Sigmoid colon (tissue), 7 donors: Measurements from ENCODE around the gene POLN. TPM values are rescaled to one million over a fixed set of nuclear protein-coding genes. Genes with fewer than 3 reads are reported as not detected.

ENCODE experiments used
- DNase-seq: peaks from one replicate; pipeline ENCODE4 v3.0.0-alpha.2; 2019
- H3K27ac ChIP-seq, 4 donors: fragments of 200-600 bp; sonication (generic); one replicate each; pipeline ENCODE4 v1.5.1; 2016 to 2019; ENCODE audit warnings: mild to moderate bottlenecking in 1 of 4
- H3K27me3 ChIP-seq, 3 donors: fragments of 200-600 bp; sonication (generic); one replicate each; pipeline ENCODE4 v1.5.1; 2019; ENCODE audit warnings: mild to moderate bottlenecking in 1 of 3
- H3K36me3 ChIP-seq, 4 donors: fragments of 200-600 bp; sonication (generic); one replicate each; pipeline ENCODE4 v1.5.1; 2016 to 2019
- H3K4me1 ChIP-seq, 4 donors: fragments of 200-600 bp; sonication (generic); one replicate each; pipeline ENCODE4 v1.5.1; 2017 to 2019
- H3K4me3 ChIP-seq, 4 donors: fragments of 200-600 bp; sonication (generic); one replicate each; pipeline ENCODE4 v1.5.1; 2017 to 2019; ENCODE audit warnings: mild to moderate bottlenecking in 2 of 4, moderate library complexity in 1 of 4
- H3K9me3 ChIP-seq, 4 donors: fragments of 200-600 bp in 3 of 4; sonication (generic) in 3 of 4; one replicate each; pipeline versions ENCODE4 v1.5.1 to v1.6.1; 2013 to 2019
- EP300 ChIP-seq, 4 donors: sonication (generic); formaldehyde crosslinking; IDR thresholded peaks; one replicate each; pipeline ENCODE4 v1.6.1; 2017; ENCODE audit warnings: antibody characterized with exemption in 4 of 4
- POLR2A ChIP-seq, 2 donors: fragments of 450-650 bp; IDR thresholded peaks; one replicate each; pipeline ENCODE4 v1.6.1; 2016; ENCODE audit warnings: antibody characterized with exemption in 2 of 2, mild to moderate bottlenecking in 2 of 2, moderate library complexity in 2 of 2
- POLR2AphosphoS5 ChIP-seq, 4 donors: sonication (generic); formaldehyde crosslinking; IDR thresholded peaks; one replicate each; pipeline ENCODE4 v1.6.1; 2017; ENCODE audit warnings: antibody characterized with exemption in 4 of 4
- WGBS, 2 donors: extraction: QIAGEN DNeasy Blood & Tissue Kit; methylation state at CpG; one replicate each; pipeline ENCODE4 v1.1.7; 2013; 5-methylcytosine and 5-hydroxymethylcytosine counted together
- intact Hi-C: fragments of 100-400 bp; cut with DNase I; formaldehyde crosslinking; loops from one replicate; pipeline ENCODE4 v1.15.1; 2023
- polyA plus RNA-seq, 3 donors: library from polyadenylated mRNA; stranded (reverse); fragments of 200-250 nt; gene quantifications; one replicate each; pipeline ENCODE4 v1.2.3, GENCODE V29; 2013
- total RNA-seq, 4 donors: library from RNA; depleted of rRNA; stranded (reverse); fragments of >200 nt; gene quantifications; one replicate each; pipeline ENCODE4 v1.1.0, GENCODE V29; 2016
- TF ChIP-seq, protein P1 (sequence below), 4 experiments: fragments of 450-650 bp in 3 of 4; fragments of 200-600 bp in 1 of 4; IDR thresholded peaks; one replicate each; pipeline ENCODE4 v1.5.1; 2016 to 2019; ENCODE audit warnings: antibody characterized with exemption in 4 of 4, mild to moderate bottlenecking in 3 of 4, moderate library complexity in 2 of 4
- donor health status: healthy with polysubstance abuse.
- donor health status: Bipolar disorder and iron deficiency.
- donor health status: healthy.

The POLN gene
- total and polyA plus RNA-seq, 7 donors, result 0.60 to 9.4 (median 2.0) TPM; not detected in 1

DNA sequence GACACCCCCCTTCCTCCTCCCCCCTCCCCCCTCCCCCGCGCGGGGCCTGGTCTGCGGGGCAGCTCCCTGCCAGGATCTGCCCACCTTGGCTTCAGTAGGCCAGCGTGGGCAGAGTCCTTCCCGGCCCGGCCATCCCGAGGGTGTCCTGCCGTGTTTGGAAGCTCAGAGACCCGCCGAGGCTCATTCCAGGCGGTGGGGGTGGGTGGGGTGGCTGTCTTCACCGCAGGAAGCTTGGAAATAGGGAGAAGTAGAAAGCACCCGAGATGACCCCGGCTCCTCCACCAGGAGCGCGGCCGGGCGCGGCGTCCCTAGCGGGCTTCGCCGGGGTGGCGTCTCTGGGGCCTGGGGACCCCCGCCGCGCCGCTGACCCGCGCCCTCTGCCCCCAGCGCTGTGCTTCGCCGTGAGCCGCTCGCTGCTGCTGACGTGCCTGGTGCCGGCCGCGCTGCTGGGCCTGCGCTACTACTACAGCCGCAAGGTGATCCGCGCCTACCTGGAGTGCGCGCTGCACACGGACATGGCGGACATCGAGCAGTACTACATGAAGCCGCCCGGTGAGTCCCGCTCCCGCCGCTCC is 181.2 kb downstream of the POLN start:
- Histone ChIP-seq H3K27ac (no peak overlapping the region), H3K27me3 (peaks cover 32 to 86% (median 63%) of the 10 kb centered on the region in 3 donors), H3K36me3 (no peaks in the 10 kb centered on the region), H3K4me1 (peaks cover 0 to 21% (median 16%) of the 10 kb centered on the region in 4 donors), H3K4me3 (no peak overlapping the region), H3K9me3 (no peaks in the 10 kb centered on the region)
- 11 to 38% methylated on average over 54 of the region's 54 CpGs for WGBS, 2 donors
- TF ChIP-seq EP300 (IDR thresholded peaks at IDR 0.05), result no peak
- TF ChIP-seq, protein P1, sequence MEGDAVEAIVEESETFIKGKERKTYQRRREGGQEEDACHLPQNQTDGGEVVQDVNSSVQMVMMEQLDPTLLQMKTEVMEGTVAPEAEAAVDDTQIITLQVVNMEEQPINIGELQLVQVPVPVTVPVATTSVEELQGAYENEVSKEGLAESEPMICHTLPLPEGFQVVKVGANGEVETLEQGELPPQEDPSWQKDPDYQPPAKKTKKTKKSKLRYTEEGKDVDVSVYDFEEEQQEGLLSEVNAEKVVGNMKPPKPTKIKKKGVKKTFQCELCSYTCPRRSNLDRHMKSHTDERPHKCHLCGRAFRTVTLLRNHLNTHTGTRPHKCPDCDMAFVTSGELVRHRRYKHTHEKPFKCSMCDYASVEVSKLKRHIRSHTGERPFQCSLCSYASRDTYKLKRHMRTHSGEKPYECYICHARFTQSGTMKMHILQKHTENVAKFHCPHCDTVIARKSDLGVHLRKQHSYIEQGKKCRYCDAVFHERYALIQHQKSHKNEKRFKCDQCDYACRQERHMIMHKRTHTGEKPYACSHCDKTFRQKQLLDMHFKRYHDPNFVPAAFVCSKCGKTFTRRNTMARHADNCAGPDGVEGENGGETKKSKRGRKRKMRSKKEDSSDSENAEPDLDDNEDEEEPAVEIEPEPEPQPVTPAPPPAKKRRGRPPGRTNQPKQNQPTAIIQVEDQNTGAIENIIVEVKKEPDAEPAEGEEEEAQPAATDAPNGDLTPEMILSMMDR (IDR thresholded peaks at IDR 0.05), result no peak
- no peak for TF ChIP-seq POLR2A (IDR thresholded peaks at IDR 0.05)
- no peak for TF ChIP-seq POLR2AphosphoS5 (IDR thresholded peaks at IDR 0.05)
- intact Hi-C loops, result no loop called here
- no peak for DNase-seq

GRCh38 chr4:2059726-2060602 is 182.0 kb downstream of the POLN start:
- DNase-seq, result no peak
- intact Hi-C loops, result no loop called here
- peak overlapping the region in 3 of 4 donors; percentile 37 to 50 (median 44) for H3K4me3 ChIP-seq
- WGBS, 2 donors, result 4% methylated on average over 102 of the region's 102 CpGs
- peaks cover 0 to 21% (median 16%) of the 10 kb centered on the region in 4 donors for H3K4me1 ChIP-seq
- H3K27me3 ChIP-seq, result peaks cover 32 to 85% (median 63%) of the 10 kb centered on the region in 3 donors
- no peaks in the 10 kb centered on the region for H3K36me3 ChIP-seq
- no peak overlapping the region for H3K27ac ChIP-seq
- H3K9me3 ChIP-seq, result no peaks in the 10 kb centered on the region
- TF ChIP-seq POLR2AphosphoS5 (IDR thresholded peaks at IDR 0.05) (no peak), EP300 (IDR thresholded peaks at IDR 0.05) (no peak), POLR2A (IDR thresholded peaks at IDR 0.05) (no peak)
- TF ChIP-seq, protein P1 (IDR thresholded peaks at IDR 0.05), result no peak

- DNase-seq, result no peak
- Histone ChIP-seq H3K4me1 (peaks cover 0 to 21% (median 16%) of the 10 kb centered on the region in 4 donors), H3K36me3 (no peaks in the 10 kb centered on the region), H3K27ac (no peak within 1 kb of the TSS), H3K9me3 (no peaks in the 10 kb centered on the region), H3K4me3 (peak within 1 kb of the TSS in 3 of 4 donors; percentile 37 to 50 (median 44)), H3K27me3 (peaks cover 32 to 87% (median 71%) of the 10 kb centered on the region in 3 donors)
- WGBS, 2 donors, result 1% methylated on average over 119 of the region's 119 CpGs
- intact Hi-C loops, result no loop called here
- TF ChIP-seq POLR2AphosphoS5 (IDR thresholded peaks at IDR 0.05), result no peak
- TF ChIP-seq, protein P1 (IDR thresholded peaks at IDR 0.05), result no peak
- no peak for TF ChIP-seq POLR2A (IDR thresholded peaks at IDR 0.05)
- no peak for TF ChIP-seq EP300 (IDR thresholded peaks at IDR 0.05)
These were observed 182.7 kb downstream of the POLN start, which contains the start of gene NAT8L for GRCh38 chr4:2059046-2059725. NAT8L (plus strand) TSS chr4:2059327; CDS start chr4:2059512, 185 bp downstream.

- Histone ChIP-seq H3K27me3 (peaks cover 32 to 90% (median 73%) of the 10 kb centered on the region in 3 donors), H3K27ac (no peak overlapping the region), H3K4me1 (peaks cover 0 to 21% (median 16%) of the 10 kb centered on the region in 4 donors), H3K36me3 (no peaks in the 10 kb centered on the region), H3K9me3 (no peaks in the 10 kb centered on the region), H3K4me3 (peak overlapping the region in 3 of 4 donors; percentile 37 to 50 (median 44))
- 1 to 4% methylated on average over 93 of the region's 93 CpGs for WGBS, 2 donors
- DNase-seq, result no peak
- TF ChIP-seq EP300 (IDR thresholded peaks at IDR 0.05), result no peak
- TF ChIP-seq POLR2AphosphoS5 (IDR thresholded peaks at IDR 0.05), result no peak
- intact Hi-C loops, result no loop called here
These were observed 183.5 kb downstream of the POLN start for GRCh38 chr4:2058264-2059045.
